AG08396 (cell line): ENCODE measurements around the gene PIM1.
A peak's percentile ranks its signal among the peaks of the same experiment; 100 is the strongest.
"Not testable (repeated sequence)": the region's sequence is repeated elsewhere in the genome, so short reads cannot be mapped to it uniquely, and the experiment has no call there.

ENCODE experiments used
- DNase-seq: peaks from one replicate; pipeline ENCODE4 v3.0.0; 2012; ENCODE audit warnings: low spot score, mixed read lengths

PIM1 gene

DNA sequence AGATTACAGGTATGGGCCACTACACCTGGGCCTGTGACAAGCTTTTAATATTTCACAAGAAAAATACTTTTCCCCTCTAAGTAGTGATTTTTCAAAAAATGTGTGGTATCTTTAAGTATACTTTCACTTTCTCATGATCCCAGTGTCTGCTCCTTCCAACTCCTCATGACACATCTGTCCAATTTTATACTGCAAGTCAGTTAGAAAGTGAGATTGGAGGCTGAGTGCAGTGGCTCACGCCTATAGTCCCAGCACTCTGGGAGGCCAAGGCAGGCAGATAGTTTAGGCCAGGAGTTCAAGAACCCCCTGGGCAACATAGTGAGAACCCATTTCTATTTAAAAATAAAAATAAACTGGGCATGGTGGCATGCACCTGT is 20.2 kb downstream of the PIM1 start:
- DNase-seq: no peak

DNA sequence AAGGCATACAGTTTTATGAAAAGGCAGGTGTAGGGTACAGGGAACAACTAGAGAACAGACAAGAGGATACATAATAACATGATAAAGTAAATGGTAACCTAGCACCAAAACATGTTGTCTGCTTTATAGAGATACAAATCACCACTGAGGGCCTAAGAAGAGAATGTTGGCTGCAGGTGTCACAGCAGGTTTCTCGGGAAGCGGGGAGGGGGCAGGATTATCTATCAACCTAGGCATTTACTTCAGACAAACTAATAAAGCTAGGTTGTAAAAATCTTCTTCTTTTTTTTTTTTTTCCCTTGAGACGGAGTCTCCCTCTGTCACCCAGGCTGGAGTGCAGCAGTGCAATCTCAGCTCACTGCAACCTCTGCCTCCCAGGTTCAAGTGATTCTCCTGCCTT is 22.7 kb downstream of the PIM1 start:
- DNase-seq: no peak

DNA sequence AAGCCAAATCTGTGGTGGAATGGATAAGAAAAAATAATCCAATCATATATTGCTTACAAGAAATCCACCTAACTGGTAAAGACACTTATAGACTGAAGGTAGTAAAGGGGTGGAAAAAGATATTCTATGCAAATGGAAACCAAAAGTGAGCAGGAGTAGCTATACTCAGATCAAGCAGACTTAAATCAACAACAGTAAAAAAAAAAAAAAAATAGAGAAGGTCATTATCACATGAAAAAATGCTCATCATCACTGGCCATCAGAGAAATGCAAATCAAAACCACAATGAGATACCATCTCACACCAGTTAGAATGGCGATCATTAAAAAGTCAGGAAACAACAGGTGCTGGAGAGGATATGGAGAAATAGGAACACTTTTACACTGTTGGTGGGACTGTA is 24.9 kb downstream of the PIM1 start:
- not testable (repeated sequence) for DNase-seq

DNA sequence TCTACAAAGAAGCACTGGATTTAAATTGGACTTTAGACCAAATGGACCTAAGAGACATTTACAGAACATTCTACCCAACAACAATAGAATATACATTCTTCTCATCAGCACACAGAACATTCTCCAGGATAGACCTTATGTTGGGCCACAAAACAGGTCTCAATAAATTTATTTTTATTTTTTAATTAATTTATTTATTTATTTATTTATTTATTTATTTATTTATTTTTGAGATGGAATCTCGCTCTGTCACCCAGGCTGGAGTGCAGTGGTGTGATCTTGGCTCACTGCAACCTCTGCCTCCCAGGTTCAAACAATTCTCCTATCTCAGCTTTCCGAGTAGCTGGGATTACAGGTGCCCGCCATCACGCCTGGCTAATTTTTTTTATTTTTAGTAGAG is 26.5 kb downstream of the PIM1 start:
- not testable (repeated sequence) for DNase-seq

DNA sequence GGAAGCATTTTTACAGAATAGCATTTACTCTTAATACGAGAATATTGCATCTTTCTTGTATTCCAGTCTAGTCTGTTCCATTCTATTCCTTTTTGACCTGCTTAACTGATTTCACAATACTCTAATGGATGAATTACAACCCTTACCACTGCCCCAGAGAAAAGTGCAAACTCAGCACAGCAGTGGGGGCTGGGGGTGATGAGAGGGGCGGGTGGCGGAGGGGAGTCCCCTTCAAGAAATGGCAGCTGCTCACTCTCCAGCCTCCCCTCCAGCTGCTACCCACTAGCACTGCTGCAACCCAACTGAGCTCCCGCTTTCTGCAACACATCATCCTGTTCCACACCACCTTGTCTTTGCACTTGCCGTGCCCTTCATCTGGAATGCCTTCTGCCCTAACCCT is 30.1 kb downstream of the PIM1 start:
- no peak for DNase-seq

DNA sequence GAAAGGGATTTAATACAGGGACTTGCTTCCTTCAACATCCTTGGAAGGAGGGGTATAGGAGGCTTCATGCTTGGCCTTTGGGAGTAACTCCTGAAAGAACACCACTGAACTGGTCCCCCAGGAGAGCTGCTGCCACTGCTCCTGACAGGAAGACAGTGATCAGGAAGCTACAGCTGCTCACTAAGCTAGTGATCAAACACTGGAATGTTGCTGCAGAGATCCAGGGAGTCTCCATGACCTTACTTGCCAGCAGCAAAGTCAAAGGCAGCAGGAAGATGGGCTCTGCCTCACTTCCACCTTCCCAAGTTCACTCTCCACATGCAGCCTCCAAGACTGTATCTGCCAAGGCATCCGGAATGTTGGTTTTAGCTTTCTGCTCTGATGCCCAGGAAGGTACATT is 31.8 kb downstream of the PIM1 start:
- DNase-seq: no peak

DNA sequence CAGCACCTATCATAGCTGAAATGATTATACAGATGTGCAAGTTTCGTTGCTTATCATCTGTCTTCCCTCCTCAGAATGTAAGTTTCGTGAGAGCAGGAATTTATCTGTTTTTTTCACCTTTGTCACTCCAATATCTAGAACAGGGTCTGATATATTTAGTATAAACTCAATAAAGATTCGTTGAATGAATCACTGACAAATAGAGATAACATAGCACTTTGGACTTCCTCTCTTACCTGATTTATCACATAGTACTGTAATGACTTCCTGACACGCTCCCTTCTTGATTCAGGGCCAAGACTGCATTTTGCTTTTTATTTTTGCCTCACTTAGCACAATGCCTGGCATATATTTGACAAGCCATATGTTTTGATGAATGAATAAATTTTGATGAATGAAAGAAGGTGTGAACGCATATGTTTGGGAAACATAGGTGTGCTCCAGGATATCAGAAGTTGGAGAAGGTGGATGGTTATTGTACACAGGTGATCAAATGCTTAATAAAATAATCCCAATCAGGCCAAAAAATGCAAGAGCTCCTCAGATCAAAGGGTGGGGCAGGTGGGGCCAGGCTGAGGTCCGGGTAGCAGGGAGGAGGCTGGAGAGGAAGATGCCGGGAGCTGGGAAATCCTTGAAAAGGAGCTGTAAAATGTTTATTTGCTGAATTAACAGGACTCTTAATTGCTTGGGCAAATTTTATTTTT is 33.0 kb downstream of the PIM1 start:
- DNase-seq: no peak

DNA sequence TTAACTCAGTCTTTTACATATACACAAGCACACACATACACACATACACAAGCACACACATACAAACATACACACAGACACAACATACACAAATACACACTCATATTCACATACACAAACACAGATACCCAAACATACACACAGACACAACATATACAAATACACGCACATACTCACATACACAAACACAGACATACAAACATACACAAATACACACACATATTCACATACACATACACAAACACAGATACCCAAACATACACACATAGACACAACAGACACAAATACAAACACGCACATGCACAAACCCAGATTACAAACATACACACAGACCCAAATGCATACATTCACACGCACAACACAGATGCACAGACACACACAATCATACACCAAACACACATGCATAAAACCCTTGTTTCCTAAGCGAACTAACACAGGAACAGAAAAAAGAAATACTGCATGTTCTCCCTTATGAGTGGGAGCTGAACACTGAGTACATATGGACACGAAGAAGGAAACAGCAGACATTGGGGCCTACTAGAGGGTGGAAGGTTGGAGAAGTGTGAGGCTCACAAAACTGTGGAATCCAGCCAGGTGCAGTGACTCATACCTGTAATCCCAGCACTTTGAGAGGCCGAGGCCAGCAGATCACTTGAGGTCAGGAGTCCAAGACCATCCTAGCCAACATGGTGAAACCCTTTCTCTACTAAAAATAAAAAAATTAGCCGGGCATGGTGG is 34.2 kb downstream of the PIM1 start:
- DNase-seq: no peak

DNA sequence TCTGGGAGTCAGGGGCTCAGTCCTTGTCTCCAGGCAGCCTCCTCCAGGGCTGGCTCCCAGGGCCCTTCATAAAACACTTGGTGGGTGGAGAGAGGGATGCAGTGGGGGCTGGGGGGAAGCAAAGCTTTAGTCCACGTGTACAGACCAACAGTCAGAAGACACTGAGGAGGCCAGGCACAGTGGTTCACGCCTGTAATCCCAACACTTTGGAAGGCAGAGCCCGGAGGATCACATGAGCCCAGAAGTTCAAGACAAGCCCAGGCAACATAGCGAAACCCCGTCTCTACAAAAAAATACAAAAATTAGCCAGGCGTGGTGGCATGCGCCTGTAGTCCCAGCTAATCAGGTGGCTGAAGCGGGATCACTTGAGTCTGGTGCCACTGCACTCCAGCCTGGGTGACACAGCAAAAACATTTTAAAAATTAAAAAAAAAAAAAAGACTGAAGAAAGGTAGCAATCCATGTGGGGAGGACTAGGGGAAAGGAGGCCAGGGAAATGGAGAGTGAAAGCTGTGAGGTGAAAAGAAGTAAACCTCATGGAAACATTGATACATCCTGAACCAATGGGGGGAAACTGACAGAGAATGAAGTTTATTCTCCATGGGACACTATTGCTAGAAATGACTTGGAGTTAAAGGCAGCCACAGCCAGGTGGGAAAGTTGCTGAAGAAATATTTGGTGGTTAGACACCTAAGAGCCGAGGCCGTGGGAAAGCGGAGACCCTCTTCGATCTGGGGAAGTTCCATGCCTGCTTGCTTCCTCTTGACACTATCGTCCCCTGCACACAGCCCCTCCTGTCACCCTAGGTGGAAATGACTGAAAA is 35.4 kb downstream of the PIM1 start:
- no peak for DNase-seq

DNA sequence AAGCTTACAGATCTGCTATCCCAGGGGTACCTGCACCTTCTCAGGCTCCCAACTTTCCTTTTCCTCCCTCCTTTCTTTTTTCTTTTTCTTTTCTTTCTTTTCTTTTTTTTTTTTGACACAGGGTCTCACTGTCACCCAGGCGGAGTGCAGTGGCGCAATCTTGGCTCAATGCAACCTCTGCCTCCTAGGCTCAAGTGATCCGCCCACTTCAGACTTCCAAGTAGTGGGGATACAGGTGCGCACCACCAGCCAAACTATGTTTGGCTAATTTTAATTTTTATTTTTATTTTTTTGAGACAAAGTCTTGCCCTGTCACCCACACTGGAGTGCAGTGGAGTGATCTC is 36.0 kb downstream of the PIM1 start:
- DNase-seq: no peak

DNA sequence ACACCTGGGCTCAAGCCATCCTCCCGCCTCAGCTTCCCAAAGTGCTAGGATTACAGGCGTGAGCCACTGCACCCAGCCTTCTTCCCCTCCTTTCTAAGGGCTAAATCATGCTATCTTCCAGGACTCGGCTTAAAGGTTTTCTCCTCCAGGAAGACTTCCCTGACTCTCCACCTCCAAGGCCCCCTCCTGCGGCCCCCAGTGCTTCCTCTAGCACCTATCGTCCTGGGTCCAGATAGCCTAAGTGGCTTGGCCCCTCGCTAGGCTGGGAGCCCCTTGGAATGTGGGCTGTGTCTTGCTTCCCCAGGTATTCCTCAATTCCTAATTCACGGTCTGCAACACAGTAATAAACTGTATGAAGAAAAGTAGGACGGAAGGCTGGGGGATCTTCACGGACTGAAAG is 36.7 kb downstream of the PIM1 start:
- DNase-seq: no peak

DNA sequence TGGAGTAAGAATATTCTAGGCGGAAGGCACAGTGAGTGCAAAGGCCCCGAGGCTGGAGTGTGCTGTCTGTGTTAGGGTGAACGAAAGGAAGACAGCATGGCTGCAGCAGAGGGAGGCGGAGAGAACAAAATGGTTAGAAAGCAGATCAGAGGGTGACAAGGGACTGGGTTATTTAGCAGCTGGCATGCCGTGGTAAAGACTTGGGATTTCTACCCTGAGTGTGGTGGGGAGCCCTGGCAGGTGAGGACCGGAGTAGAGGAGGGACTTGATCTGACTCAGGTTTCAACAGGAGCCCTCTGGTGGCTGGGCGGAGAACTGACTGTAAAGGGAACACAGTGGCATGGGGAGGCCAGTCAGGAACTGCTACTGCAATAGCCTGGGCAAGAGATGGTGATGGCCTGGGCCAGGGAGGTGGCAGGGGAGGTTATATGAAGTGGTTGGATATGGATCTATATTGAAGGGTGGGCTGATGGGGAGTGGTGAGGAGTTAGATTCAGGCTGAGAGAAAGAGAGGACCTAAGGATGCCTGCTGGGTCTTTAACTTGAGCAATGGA is 38.0 kb downstream of the PIM1 start:
- DNase-seq: peak; percentile 65

DNA sequence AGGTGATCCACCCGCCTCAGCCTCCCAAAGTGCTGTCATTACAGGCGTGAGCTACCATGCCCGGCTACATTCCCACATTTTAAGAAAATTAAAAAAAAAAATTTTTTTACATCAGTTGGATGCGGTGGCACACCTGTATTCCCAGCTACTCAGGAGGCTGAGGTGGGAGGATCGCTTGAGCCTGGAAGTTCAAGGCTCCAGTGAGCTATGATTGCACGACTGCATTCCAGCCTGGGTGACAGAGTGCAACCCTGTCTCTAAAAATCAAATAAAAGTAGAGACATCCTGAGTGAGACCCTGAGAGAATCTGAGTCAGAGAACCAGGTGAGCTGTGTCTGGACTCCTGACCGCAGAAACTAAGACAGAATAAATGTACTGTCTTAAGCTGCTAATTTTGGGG is 38.8 kb downstream of the PIM1 start:
- DNase-seq: no peak

DNA sequence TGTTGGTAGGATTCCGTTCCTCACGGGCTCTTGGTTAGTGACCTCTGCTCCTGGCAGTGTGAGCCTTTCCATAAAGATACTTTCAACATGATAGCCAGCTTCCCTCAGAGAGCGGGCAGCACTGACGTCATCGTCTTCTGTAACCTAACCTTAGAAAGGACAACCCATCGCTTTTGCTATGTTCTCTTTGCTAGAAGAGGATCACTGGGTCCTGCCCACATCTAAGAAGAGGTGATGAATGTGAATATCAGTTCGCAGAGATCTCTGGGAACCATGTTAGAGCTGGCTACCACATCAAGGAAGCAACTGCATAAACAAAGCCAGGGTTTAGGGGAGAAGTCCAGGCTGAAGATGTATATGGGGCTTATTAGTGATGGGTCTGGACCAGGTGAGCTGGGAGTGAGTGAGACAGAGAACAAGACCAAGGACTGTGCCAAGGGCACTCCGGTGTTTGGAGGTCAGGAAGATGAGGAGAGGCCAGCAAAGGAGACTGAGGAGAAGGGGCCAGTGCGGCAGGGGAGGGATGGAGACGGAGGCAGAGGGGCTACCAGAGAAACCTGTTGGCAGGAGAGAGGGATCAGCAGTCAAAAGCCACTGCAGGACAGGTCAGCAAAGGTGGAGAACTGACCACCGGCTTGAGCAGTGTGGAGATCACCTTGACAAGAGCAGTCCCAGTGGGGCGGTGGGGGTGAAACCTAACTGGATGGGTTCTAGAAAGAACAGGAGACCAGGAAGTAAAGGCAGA is 39.7 kb downstream of the PIM1 start:
- no peak for DNase-seq

DNA sequence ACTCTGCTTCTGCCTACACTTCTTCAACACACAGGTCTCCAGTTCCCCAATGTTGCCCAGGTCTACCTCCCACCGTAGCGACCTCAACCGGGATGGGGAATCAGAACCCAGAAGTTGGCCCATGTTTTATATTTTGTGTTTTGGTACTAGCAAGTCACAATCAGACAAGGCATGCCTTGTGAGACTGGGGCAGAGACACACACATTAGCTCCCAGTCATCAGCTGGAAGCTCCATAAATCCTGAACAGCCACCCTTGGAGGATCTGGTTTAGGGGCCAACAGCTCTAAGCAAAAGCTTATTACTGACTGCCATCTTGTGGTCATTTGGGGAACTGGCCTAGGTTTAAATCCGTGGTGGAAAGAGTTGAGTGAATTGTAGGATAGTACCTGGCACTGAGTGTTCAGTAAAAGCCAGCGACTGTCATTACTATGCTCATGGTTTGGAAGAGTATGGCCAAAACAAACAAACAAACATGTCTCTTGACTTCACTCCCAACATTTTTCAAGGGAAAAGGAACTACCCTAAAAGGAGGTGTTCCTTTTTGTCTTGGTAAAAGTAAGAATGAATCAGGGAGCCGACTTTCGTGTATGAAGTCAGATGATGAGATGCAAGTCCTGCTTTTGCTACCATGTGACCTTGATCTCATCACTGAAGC is 40.5 kb downstream of the PIM1 start:
- peak; percentile 77 for DNase-seq

DNA sequence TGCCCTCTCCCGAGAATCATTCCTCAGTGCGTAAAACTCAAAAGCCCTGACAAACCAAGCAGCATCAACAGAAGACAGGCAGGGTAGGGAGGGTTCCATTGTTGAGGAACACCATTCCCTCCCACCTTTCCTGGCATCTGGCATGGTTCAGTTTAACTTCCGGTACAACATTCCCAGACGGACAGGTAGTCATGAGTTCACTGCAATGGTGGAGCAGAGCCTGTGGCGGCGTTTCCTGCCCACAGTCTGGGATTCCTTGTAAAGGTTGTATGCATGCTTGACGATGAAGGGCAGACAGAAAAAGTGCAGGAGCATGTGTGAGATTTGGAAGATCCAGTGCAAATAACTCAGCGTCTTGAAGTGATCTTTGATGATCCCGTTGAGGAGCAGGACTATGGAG is 42.3 kb downstream of the PIM1 start:
- DNase-seq: no peak

DNA sequence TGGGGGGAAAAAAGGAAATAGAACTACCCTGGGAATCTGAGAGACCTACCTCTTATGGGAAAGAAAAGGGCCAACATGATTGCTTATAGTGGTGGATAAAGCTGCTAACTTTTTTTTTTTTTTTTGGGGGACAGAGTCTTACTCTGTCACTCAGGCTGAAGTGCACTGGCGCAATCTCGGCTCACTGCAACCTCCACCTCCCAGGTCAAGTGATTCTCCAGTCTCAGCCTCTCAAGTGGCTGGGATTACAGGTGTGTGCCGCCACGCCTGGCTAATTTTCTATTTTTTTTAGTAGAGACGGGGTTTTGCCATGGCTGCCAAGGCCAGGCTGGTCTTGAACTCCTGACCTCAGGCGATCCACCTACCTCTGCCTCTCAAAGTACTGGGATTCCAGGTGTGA is 48.1 kb downstream of the PIM1 start:
- no peak for DNase-seq

DNA sequence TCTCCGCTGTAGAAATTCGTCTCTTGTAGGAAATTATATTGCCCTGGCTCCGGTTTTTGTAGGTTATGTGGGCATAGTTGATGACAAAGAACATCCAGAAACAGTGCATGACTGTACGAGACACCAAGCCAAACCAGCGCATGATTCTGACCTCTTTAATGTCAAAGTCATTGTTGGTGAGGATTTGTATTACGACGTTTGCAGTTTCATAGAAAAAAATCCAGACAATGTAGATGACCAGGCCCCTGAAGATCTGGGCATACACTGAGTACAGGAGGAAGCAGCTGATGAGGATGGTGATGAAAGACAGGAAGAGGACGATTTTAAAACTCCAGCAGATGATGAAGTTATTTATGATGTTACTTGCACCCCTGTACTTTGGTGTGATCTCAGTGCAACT is 48.6 kb downstream of the PIM1 start:
- DNase-seq: no peak

DNA sequence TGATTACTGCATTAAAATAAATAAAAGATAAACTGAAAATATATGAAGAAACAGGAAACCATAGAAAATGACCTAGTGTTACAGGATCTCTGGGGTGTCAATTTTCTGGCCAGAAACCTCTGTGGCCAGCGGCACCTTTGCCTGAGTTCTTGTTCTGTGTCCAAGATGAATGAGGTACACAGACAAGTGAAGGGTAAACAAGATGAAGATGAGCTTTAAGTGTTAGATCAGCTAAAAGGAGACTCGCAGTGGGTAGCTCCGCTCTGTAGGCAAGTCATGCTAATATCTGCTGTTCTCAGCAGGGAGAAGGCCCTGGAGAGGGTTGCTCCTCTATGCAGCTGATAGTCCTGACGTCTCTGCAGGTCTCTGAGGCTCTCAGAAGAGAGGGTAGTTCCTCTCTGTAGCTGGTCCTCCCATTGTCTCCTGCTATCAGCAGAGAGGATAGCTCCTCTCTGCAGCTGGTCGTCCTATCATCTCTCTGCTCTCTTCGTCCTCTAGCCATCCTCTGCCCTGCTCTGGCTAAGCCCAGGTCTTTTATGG is 51.7 kb downstream of the PIM1 start:
- DNase-seq: no peak

DNA sequence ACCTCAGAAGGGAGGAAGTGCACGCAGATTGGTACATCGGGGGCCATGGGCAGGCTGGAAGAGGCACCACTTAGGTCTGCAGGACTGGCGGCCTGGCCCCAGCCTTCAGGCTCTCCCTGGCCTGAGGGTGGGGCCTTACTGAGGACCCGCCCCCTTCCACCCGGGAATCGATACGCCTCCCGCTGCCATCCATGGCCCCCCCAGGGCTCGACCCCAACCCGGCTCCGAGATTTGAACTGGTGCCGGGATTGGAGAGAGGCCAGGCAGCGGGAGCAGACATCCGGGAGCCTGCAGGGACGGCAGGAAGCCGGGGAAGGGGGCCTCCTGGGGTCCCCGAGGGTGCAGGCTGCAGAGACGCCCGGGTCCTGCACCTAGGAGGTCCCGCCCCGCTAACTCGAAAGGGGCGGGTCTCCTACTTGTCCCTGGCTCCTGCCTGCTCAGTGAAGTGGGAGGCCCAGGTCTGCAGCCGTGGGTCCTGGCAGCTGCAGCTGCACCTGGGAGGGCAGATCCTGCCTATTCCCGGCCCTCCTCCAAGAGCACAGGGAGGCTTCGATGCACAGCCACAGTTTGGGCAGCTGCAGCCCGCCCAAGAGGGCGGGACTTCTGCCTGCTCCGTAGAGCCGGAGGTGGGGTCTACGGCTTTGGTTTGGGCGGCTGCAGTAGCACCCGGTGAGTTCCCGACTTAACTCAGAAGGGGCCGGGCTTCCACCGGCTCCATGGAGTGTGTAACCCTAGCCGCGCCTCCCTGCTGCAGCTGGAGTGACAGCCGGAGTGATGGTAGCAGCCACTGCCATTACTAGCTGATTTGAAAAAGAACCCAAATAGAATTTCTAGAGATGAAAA is 52.4 kb downstream of the PIM1 start:
- DNase-seq: peak; percentile 71
